ENCODE data around the gene IL24. TPM values are rescaled to one million over a fixed set of nuclear protein-coding genes. Genes with fewer than 3 reads are reported as not detected.

IL24 gene
- polyA plus RNA-seq, 2 of the 4 experiments (the other 2 are of a cell fraction), result 0.04 TPM; not detected in 1

GRCh38 chr1:206856674-206857464 is 40.4 kb upstream of the IL24 start:
- Histone ChIP-seq H3K4me3 (no peak overlapping the region), H3K27ac (no peak overlapping the region), H3K9me3 (peaks cover 15% of the 10 kb centered on the region), H3K4me1 (no peaks in the 10 kb centered on the region), H3K4me2 (no peak overlapping the region)
- ChIA-PET POLR2A (no interaction called here), CTCF (interaction anchor here (0.7 to 2.6 kb wide), 12 partner anchors 8 to 80 kb away, joined by 3 to 15 read pairs (median 4); partner anchors contain the start of gene IL20)
- no peak for FAIRE-seq
- peak; percentile 77 to 94 for ATAC-seq
- 43% methylated on average over 5 of the region's 5 CpGs for WGBS (ENCODE audit: missing lambda C conversion rate)
- TF ChIP-seq TP53 (CRISPR knock-in tag; IDR thresholded peaks at IDR 0.05) (no peak), MYC (IDR thresholded peaks at IDR 0.05; ENCODE audit: borderline replicate concordance, low read length) (no peak), REST (IDR thresholded peaks at IDR 0.05) (no peak), CTCF (IDR thresholded peaks at IDR 0.05) (peak; percentile 51), HOXB13 (CRISPR knock-in tag; IDR thresholded peaks at IDR 0.05; ENCODE audit: low read depth) (no peak), KDM5A (IDR thresholded peaks at IDR 0.05) (no peak), JUNB (IDR thresholded peaks at IDR 0.05) (no peak), SMC3 (IDR thresholded peaks at IDR 0.05) (peak; percentile 53), POLR2A (IDR thresholded peaks at IDR 0.05; ENCODE audit: low read length) (no peak), HDAC2 (IDR thresholded peaks at IDR 0.05) (no peak), RAD21 (conservative IDR thresholded peaks at IDR 0.05 in 1 of 2, IDR thresholded peaks at IDR 0.05 in 1 of 2) (peak; percentile 34 to 38; a peak in 2 of 5 replicates), POLR2AphosphoS2 (conservative IDR thresholded peaks at IDR 0.05; ENCODE audit: low read length) (no peak), EHMT2 (IDR thresholded peaks at IDR 0.05; ENCODE audit: low read depth) (no peak), CHD2 (IDR thresholded peaks at IDR 0.05; ENCODE audit: low read length, partially characterized antibody) (no peak), JUN (IDR thresholded peaks at IDR 0.05) (no peak)
- peak; percentile 27 to 43 for DNase-seq (ENCODE audit: low read depth in 1 of 2, low spot score in 1 of 2)

- no peaks in the 10 kb centered on the region for H3K4me1 ChIP-seq
- no peak overlapping the region for H3K4me3 ChIP-seq
- 45% methylated on average over 5 of the region's 5 CpGs for WGBS (ENCODE audit: missing lambda C conversion rate)
- CTCF ChIA-PET, result interaction anchor here (0.6 to 1.8 kb wide), 10 partner anchors 13 to 822 kb away, joined by 3 to 11 read pairs (median 3); no protein-coding TSS in a partner anchor
- DNase-seq (ENCODE audit: low read depth in 1 of 2, low spot score in 1 of 2) (no peak), ATAC-seq (no peak), FAIRE-seq (no peak)
- H3K4me2 ChIP-seq, result no peak overlapping the region
- no peak overlapping the region for H3K27ac ChIP-seq
- H3K9me3 ChIP-seq, result no peaks in the 10 kb centered on the region
- POLR2A ChIA-PET, result no interaction called here
- TF ChIP-seq ZNF302 (CRISPR knock-in tag; IDR thresholded peaks at IDR 0.05), result no peak
- no peak for TF ChIP-seq HDAC2 (IDR thresholded peaks at IDR 0.05)
- TF ChIP-seq RAD21 (conservative IDR thresholded peaks at IDR 0.05 in 1 of 2, IDR thresholded peaks at IDR 0.05 in 1 of 2), result no peak
- no peak for TF ChIP-seq CEBPB (IDR thresholded peaks at IDR 0.05)
- TF ChIP-seq EP300 (IDR thresholded peaks at IDR 0.05), result no peak
- no peak for TF ChIP-seq HES2 (IDR thresholded peaks at IDR 0.05)
Observed at GRCh38 chr1:206859082-206859521, 38.1 kb upstream of the IL24 start.
